Measurements from ENCODE around the gene VN1R4. TPM values are rescaled to one million over a fixed set of nuclear protein-coding genes. Genes with fewer than 3 reads are reported as not detected.
A peak's percentile ranks its signal among the peaks of the same experiment; 100 is the strongest.
"Not testable (repeated sequence)": the region's sequence is repeated elsewhere in the genome, so short reads cannot be mapped to it uniquely, and the experiment has no call there.

The VN1R4 gene
- total RNA-seq, 1 experiment from 2014 or later = not detected

DNA sequence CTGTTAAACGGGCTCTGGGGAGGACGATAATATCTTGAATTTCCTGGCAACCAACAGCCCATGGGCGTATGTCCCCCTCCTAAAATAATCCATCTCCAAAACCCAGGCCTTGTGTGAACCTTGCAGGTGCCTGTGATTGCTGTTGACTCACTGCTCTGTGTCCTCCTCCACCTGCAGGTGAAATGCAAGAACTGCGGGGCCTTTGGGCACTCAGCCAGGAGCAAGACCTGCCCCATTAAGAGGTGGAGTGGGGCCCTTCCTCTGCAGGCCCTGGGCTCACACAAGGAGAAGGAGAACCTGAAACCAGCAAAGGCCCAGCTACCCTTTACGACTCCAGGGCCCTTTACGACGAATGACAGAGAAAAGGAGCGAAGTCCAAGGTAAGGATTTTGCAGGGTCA lies 14.4 kb upstream of the VN1R4 start:
- not testable (repeated sequence) for H3K27ac ChIP-seq (ENCODE audit: low read length); H3K79me2 ChIP-seq (ENCODE audit: low read length); H3K4me2 ChIP-seq (ENCODE audit: low read depth, low read length, poor library complexity, severe bottlenecking); H4K20me1 ChIP-seq (ENCODE audit: insufficient read depth, low read depth, low read length); H3K9ac ChIP-seq (ENCODE audit: low read length); H3K4me1 ChIP-seq (ENCODE audit: low read length); H3K27me3 ChIP-seq (ENCODE audit: low read length); H3K9me2 ChIP-seq (replicated peaks; ENCODE audit: insufficient read depth, low read length); H3K4me3 ChIP-seq (ENCODE audit: low read length); H3K36me3 ChIP-seq (ENCODE audit: insufficient read depth, low read length); H3K9me3 ChIP-seq (ENCODE audit: low read length); H2AFZ ChIP-seq (ENCODE audit: low read length)
- DNase-seq = peak; percentile 53

DNA sequence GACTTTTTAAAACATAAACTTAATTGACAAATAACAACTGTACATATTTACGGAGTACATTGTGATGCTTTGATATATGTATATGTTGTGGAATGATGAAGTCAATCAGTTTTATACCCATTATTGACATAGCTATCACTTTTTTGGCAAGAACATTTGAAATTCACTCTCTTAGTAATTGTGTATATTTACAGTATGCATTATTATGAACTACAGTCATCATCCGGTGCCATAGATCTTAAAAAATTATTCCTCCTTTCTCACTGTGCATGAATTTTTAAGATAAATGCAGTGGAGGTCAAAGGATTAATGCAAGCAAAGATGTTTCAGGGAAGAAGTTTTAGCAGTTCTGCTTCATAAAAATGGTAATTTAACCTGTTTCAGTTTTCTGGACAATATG lies 8.0 kb upstream of the VN1R4 start:
- Histone ChIP-seq H3K27me3 (ENCODE audit: low read length) (no peaks in the 10 kb centered on the region), H3K9me2 (replicated peaks; ENCODE audit: insufficient read depth, low read length) (no peaks in the 10 kb centered on the region), H4K20me1 (ENCODE audit: insufficient read depth, low read depth, low read length) (no peaks in the 10 kb centered on the region), H2AFZ (ENCODE audit: low read length) (no peak overlapping the region), H3K9ac (ENCODE audit: low read length) (no peak overlapping the region), H3K4me2 (ENCODE audit: low read depth, low read length, poor library complexity, severe bottlenecking) (no peak overlapping the region), H3K79me2 (ENCODE audit: low read length) (no peaks in the 10 kb centered on the region), H3K27ac (ENCODE audit: low read length) (no peak overlapping the region), H3K4me3 (ENCODE audit: low read length) (no peak overlapping the region), H3K4me1 (ENCODE audit: low read length) (no peaks in the 10 kb centered on the region), H3K9me3 (ENCODE audit: low read length) (no peaks in the 10 kb centered on the region), H3K36me3 (ENCODE audit: insufficient read depth, low read length) (no peaks in the 10 kb centered on the region)
- DNase-seq = no peak

DNA sequence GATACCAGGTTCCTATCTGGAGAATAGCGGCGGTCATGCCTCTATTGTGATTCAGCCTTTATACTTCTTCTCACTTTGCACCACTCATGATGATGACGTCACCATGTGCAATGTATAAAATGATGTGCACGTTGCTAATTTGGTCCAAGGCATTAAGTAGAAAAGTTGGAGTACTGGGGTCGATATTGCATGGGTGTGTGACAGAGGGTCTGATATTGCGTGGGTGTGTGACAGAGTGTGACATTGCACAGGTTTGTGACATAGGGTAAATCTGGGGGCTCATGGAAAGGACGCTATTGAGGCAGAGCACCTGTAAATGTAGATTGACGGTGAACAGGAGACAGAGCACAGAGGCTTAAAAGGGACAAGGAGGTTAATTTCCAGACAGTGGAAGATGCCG lies 4.5 kb upstream of the VN1R4 start:
- H3K4me3 ChIP-seq (ENCODE audit: low read length) = no peak overlapping the region
- H3K36me3 ChIP-seq (ENCODE audit: insufficient read depth, low read length) = no peaks in the 10 kb centered on the region
- H3K27me3 ChIP-seq (ENCODE audit: low read length) = no peaks in the 10 kb centered on the region
- H3K9me3 ChIP-seq (ENCODE audit: low read length) = no peaks in the 10 kb centered on the region
- H4K20me1 ChIP-seq (ENCODE audit: insufficient read depth, low read depth, low read length) = no peaks in the 10 kb centered on the region
- H2AFZ ChIP-seq (ENCODE audit: low read length) = no peak overlapping the region
- no peak overlapping the region for H3K4me2 ChIP-seq (ENCODE audit: low read depth, low read length, poor library complexity, severe bottlenecking)
- no peaks in the 10 kb centered on the region for H3K79me2 ChIP-seq (ENCODE audit: low read length)
- no peaks in the 10 kb centered on the region for H3K9me2 ChIP-seq (replicated peaks; ENCODE audit: insufficient read depth, low read length)
- H3K27ac ChIP-seq (ENCODE audit: low read length) = no peak overlapping the region
- H3K4me1 ChIP-seq (ENCODE audit: low read length) = no peaks in the 10 kb centered on the region
- no peak for DNase-seq
- no peak overlapping the region for H3K9ac ChIP-seq (ENCODE audit: low read length)

DNA sequence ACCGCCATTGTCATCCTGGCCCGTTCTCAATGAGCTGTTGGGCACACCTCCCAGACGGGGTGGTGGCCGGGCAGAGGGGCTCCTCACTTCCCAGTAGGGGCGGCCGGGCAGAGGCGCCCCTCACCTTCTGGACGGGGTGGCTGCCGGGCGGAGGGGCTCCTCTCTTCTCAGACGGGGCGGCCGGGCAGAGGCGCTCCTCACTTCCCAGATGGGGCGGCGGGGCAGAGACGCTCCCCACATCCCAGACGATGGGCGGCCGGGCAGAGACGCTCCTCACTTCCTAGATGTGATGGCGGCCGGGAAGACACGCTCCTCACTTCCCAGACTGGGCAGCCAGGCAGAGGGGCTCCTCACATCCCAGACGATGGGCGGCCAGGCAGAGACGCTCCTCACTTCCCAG lies 2.3 kb upstream of the VN1R4 start:
- not testable (repeated sequence) for H3K9me2 ChIP-seq (replicated peaks; ENCODE audit: insufficient read depth, low read length)

DNA sequence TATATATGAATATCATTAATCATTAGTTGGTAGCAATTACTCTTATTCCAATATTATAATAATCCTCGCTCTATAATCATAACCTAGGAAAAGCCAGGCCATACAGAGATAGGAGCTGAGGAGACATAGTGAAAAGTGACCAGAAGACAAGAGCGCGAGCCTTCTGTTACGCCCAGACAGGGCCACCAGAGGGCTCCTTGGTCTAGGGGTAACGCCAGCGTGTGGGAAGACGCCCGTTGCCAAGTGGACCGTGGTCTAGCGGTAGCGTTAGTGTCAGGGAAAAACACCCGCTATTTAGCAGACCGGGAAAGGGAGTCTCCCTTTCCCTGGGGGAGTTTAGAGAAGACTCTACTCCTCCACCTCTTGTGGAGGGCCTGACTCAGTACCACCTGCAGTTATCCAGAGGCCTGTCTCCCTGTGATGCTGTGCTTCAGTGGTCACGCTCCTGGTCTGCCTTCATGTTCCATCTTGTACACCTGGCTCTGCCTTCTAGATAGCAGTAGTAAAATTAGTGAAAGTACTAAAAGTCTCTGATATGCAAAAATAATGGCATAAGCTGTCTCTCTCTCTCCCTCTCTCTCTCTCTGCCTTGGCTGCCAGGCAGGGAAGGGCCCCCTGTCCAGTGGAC lies 9.7 kb downstream of the VN1R4 start, which contains the start of gene VN1R2:
TSS of gene VN1R2 (plus strand) at position 578 of the 628 bp plus-strand sequence. CDS start 84 bp downstream, outside the sequence.
- not testable (repeated sequence) for H3K4me1 ChIP-seq (ENCODE audit: low read length); H3K4me3 ChIP-seq (ENCODE audit: low read length); H3K9me2 ChIP-seq (replicated peaks; ENCODE audit: insufficient read depth, low read length); H3K9ac ChIP-seq (ENCODE audit: low read length); DNase-seq; H3K4me2 ChIP-seq (ENCODE audit: low read depth, low read length, poor library complexity, severe bottlenecking); H3K9me3 ChIP-seq (ENCODE audit: low read length); H2AFZ ChIP-seq (ENCODE audit: low read length); H3K79me2 ChIP-seq (ENCODE audit: low read length); H3K27me3 ChIP-seq (ENCODE audit: low read length); H3K27ac ChIP-seq (ENCODE audit: low read length); H4K20me1 ChIP-seq (ENCODE audit: insufficient read depth, low read depth, low read length); H3K36me3 ChIP-seq (ENCODE audit: insufficient read depth, low read length)

More for the DNA sequence above, 2.3 kb upstream of the VN1R4 start:
- not testable (repeated sequence) for DNase-seq; H3K4me3 ChIP-seq (ENCODE audit: low read length); H2AFZ ChIP-seq (ENCODE audit: low read length); H3K9ac ChIP-seq (ENCODE audit: low read length); H3K36me3 ChIP-seq (ENCODE audit: insufficient read depth, low read length); H3K4me2 ChIP-seq (ENCODE audit: low read depth, low read length, poor library complexity, severe bottlenecking); H3K27ac ChIP-seq (ENCODE audit: low read length); H4K20me1 ChIP-seq (ENCODE audit: insufficient read depth, low read depth, low read length); H3K9me3 ChIP-seq (ENCODE audit: low read length); H3K4me1 ChIP-seq (ENCODE audit: low read length); H3K79me2 ChIP-seq (ENCODE audit: low read length); H3K27me3 ChIP-seq (ENCODE audit: low read length)

DNA sequence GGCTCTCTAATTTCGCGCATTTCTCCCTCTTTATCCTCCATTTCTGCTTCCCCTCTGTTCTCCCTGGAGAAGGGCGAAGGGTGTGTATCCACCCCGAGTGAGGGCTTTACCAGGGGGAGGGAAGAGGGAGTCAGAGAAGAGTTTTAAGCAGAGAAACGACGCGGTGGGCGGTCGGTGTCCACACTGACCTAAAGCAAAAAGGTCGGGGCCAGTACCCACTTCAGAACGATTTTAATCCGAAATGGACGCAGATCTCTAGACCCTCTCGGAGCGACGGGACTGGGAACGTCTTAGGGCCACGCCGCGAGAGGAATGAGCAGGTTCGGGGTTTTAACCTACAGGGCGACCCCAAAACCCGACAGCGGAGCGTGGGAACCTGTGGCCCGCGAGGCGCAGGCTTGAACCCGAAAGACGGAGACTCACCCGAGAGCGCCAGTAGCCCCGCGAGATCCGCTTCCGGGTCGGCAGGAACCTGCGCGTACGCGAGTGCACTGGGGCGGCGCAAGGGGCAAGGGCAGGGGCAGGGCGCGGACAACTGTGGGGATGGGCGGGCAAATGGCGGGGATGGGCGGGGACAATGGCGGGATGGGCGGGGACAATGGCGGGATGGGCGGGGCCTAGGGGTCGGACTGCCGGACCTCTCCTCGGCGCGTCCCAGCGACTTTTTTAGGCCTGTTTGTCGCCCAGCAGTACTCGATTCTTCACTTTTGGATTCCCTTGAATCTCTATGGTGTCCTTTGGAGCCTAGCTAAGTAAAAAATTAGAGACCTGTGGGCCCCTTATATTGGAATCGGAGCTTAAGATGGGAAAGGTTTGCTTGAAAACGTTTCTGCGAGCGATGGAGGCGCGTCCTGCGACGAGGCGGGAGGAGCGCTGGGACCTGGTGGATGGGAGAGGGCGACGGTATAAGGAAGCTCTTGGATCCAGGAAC lies 12.8 kb downstream of the VN1R4 start, which contains the start of gene ZNF677:
TSS of gene ZNF677 (minus strand) at position 463 of the 931 bp plus-strand sequence. CDS start 3,323 bp downstream, outside the sequence.
- Histone ChIP-seq H3K27ac (ENCODE audit: low read length) (no peak within 1 kb of the TSS), H3K9me3 (ENCODE audit: low read length) (peaks cover 12% of the 10 kb centered on the region), H3K79me2 (ENCODE audit: low read length) (no peaks in the 10 kb centered on the region), H3K4me3 (ENCODE audit: low read length) (no peak within 1 kb of the TSS), H3K9me2 (replicated peaks; ENCODE audit: insufficient read depth, low read length) (no peaks in the 10 kb centered on the region), H3K27me3 (ENCODE audit: low read length) (no peaks in the 10 kb centered on the region), H4K20me1 (ENCODE audit: insufficient read depth, low read depth, low read length) (no peaks in the 10 kb centered on the region), H3K4me1 (ENCODE audit: low read length) (no peaks in the 10 kb centered on the region), H3K36me3 (ENCODE audit: insufficient read depth, low read length) (no peaks in the 10 kb centered on the region), H3K4me2 (ENCODE audit: low read depth, low read length, poor library complexity, severe bottlenecking) (no peak within 1 kb of the TSS), H3K9ac (ENCODE audit: low read length) (no peak within 1 kb of the TSS), H2AFZ (ENCODE audit: low read length) (no peak within 1 kb of the TSS)
- DNase-seq = no peak

DNA sequence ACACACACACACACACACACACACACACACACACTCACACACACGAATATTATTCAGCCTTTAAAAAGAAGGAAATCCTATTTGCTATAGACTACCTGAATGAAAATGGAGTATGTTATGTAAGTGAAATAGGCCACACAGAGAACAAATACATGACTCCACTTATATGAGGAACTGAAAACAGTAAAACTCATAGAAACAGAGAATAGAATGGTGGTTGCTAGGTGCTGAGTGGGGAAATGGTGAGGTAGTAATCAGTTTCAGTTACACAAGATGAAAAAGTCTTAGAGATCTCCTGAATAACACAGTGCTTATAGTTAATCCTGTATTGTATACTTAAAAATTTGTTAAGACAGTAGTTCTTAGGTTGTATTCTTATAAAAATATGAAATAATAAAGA lies 21.0 kb downstream of the VN1R4 start:
- H3K36me3 ChIP-seq (ENCODE audit: insufficient read depth, low read length) = no peaks in the 10 kb centered on the region
- no peaks in the 10 kb centered on the region for H3K4me1 ChIP-seq (ENCODE audit: low read length)
- no peaks in the 10 kb centered on the region for H3K79me2 ChIP-seq (ENCODE audit: low read length)
- H3K4me3 ChIP-seq (ENCODE audit: low read length) = no peak overlapping the region
- H3K27me3 ChIP-seq (ENCODE audit: low read length) = peaks cover 6% of the 10 kb centered on the region; the same call in 1 of the 2 replicates
- DNase-seq = peak; percentile 46
- H3K27ac ChIP-seq (ENCODE audit: low read length) = no peak overlapping the region
- H3K9me2 ChIP-seq (replicated peaks; ENCODE audit: insufficient read depth, low read length) = no peaks in the 10 kb centered on the region
- H3K9me3 ChIP-seq (ENCODE audit: low read length) = peaks cover 30% of the 10 kb centered on the region
- no peak overlapping the region for H2AFZ ChIP-seq (ENCODE audit: low read length)
- H3K4me2 ChIP-seq (ENCODE audit: low read depth, low read length, poor library complexity, severe bottlenecking) = no peak overlapping the region
- no peak overlapping the region for H3K9ac ChIP-seq (ENCODE audit: low read length)
- no peaks in the 10 kb centered on the region for H4K20me1 ChIP-seq (ENCODE audit: insufficient read depth, low read depth, low read length)

DNA sequence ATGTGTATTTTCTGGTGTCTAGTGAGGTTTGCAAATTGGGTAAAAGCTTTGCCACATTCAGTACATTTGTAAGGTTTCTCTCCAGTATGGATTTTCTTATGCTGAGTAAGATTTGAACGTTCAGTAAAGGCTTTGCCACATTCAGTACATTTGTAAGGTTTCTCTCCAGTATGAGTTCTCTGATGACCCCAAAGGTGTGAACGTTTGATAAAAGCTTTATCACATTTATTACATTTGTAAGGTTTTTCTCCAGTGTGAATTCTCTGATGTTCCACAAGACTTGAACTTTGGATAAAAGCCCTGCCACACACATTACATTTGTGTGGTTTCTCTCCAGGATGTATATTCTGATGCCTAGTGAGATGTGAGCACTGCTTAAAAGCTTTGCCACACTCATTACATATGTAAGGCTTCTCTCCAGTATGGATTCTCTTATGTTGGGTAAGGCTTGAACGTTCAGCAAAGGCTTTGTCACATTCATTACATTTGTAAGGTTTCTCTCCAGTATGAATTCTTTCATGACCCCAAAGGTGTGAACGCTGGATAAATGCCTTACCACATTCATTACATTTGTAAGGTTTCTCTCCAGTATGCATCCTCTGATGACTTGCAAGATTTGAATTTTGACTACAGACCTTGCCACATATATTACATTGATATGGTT lies 30.3 kb downstream of the VN1R4 start:
- Histone ChIP-seq H3K9ac (ENCODE audit: low read length) (no peak overlapping the region), H2AFZ (ENCODE audit: low read length) (no peak overlapping the region), H3K36me3 (ENCODE audit: insufficient read depth, low read length) (peaks cover 3% of the 10 kb centered on the region; the same call in 1 of the 2 replicates), H3K4me3 (ENCODE audit: low read length) (no peak overlapping the region), H3K79me2 (ENCODE audit: low read length) (no peaks in the 10 kb centered on the region), H3K9me3 (ENCODE audit: low read length) (peaks cover 65% of the 10 kb centered on the region), H3K27ac (ENCODE audit: low read length) (no peak overlapping the region), H3K27me3 (ENCODE audit: low read length) (peaks cover 3% of the 10 kb centered on the region; the same call in 1 of the 2 replicates), H4K20me1 (ENCODE audit: insufficient read depth, low read depth, low read length) (no peaks in the 10 kb centered on the region), H3K4me1 (ENCODE audit: low read length) (no peaks in the 10 kb centered on the region), H3K9me2 (replicated peaks; ENCODE audit: insufficient read depth, low read length) (no peaks in the 10 kb centered on the region), H3K4me2 (ENCODE audit: low read depth, low read length, poor library complexity, severe bottlenecking) (no peak overlapping the region)
- DNase-seq = no peak
